ENCODE results near the gene RPS29.
"Not testable (repeated sequence)": the region's sequence is repeated elsewhere in the genome, so short reads cannot be mapped to it uniquely, and the experiment has no call there.

Gene RPS29

GRCh38 chr14:49598189-49598484 lies 12.0 kb upstream of the RPS29 start:
- DNase-seq, result no peak

- DNase-seq, result peak; percentile 31
Measured at GRCh38 chr14:49594347-49595091, 8.3 kb upstream of the RPS29 start.

- no peak for DNase-seq
Measured at GRCh38 chr14:49593016-49593415, 6.8 kb upstream of the RPS29 start.

- no peak for DNase-seq
Measured at GRCh38 chr14:49589387-49589786, 3.2 kb upstream of the RPS29 start.

GRCh38 chr14:49586673-49587460 lies 687 bp upstream of the RPS29 start:
- DNase-seq, result peak; percentile 61

- not testable (repeated sequence) for DNase-seq
Measured at GRCh38 chr14:49584981-49585640, 1.1 kb downstream of the RPS29 start.

GRCh38 chr14:49584058-49584457 lies 2.1 kb downstream of the RPS29 start:
- no peak for DNase-seq

GRCh38 chr14:49583629-49584028 lies 2.6 kb downstream of the RPS29 start:
- DNase-seq, result no peak

- no peak for DNase-seq
Measured at GRCh38 chr14:49582113-49582977, 3.8 kb downstream of the RPS29 start.

GRCh38 chr14:49581209-49582112 lies 4.7 kb downstream of the RPS29 start:
- DNase-seq, result no peak

GRCh38 chr14:49579841-49580240 lies 6.3 kb downstream of the RPS29 start:
- DNase-seq, result no peak

- DNase-seq, result no peak
Measured at GRCh38 chr14:49578141-49578540, 8.0 kb downstream of the RPS29 start.

GRCh38 chr14:49574038-49574437 lies 12.1 kb downstream of the RPS29 start:
- no peak for DNase-seq

- no peak for DNase-seq
Measured at GRCh38 chr14:49569281-49569680, 16.9 kb downstream of the RPS29 start.

GRCh38 chr14:49566714-49567113 lies 19.5 kb downstream of the RPS29 start:
- no peak for DNase-seq

GRCh38 chr14:49559979-49560768 lies 26.0 kb downstream of the RPS29 start:
- no peak for DNase-seq

GRCh38 chr14:49553892-49554291 lies 32.3 kb downstream of the RPS29 start:
- DNase-seq, result no peak

GRCh38 chr14:49553106-49553505 lies 33.1 kb downstream of the RPS29 start:
- DNase-seq, result no peak

- no peak for DNase-seq
Measured at GRCh38 chr14:49551569-49551968, 34.6 kb downstream of the RPS29 start.

GRCh38 chr14:49550286-49551184 lies 35.6 kb downstream of the RPS29 start:
- DNase-seq, result no peak

Measured in midbrain (tissue), 1 donor.